MCF 10A (cell line): ENCODE data around the gene TRAPPC8. TPM values are rescaled to one million over a fixed set of nuclear protein-coding genes. Genes with fewer than 3 reads are reported as not detected.

Experiments
- Bru-seq: library from RNA; stranded (reverse); fragments of 400-500 nt; gene quantifications from one replicate; lab custom pipeline; 2021; lab: Mats Ljungman, UMichigan
- BruChase-seq, 2 experiments: library from RNA; stranded (reverse); fragments of 400-500 nt; gene quantifications; one replicate each; lab custom pipeline; 2021; lab: Mats Ljungman, UMichigan
- BruUV-seq: library from RNA; stranded (reverse); fragments of 400-500 nt; replicated peaks from 2 replicates; lab custom pipeline; 2021; lab: Mats Ljungman, UMichigan
- CTCF ChIA-PET: fragments of 300-600 bp; sonication (Branson Sonifier 250); formaldehyde crosslinking; extraction: SDS; loops from one replicate; lab custom pipeline; 2021; ENCODE audit warnings: antibody characterized with exemption, inconsistent platforms; lab: Yijun Ruan, JAX
- POLR2A ChIA-PET: fragments of 300-600, 350-650 bp; sonication (Branson Sonifier 250); formaldehyde crosslinking; extraction: SDS; loops from one replicate; lab custom pipeline; 2020; ENCODE audit warnings: antibody characterized with exemption, inconsistent platforms; lab: Yijun Ruan, JAX
- DNase-seq: peaks from one replicate; pipeline ENCODE4 v3.0.0-alpha.2; 2018; ENCODE audit not compliant: unreplicated experiment
- H3K27ac Mint-ChIP-seq: one replicate; pipeline ENCODE4 v1.8.0; 2022; ENCODE audit warnings: mild to moderate bottlenecking, low read depth, mixed read lengths; ENCODE audit not compliant: unreplicated experiment
- H3K27me3 Mint-ChIP-seq: one replicate; pipeline ENCODE4 v1.8.0; 2022; ENCODE audit warnings: mixed read lengths; ENCODE audit not compliant: insufficient read depth, unreplicated experiment
- H3K36me3 Mint-ChIP-seq: one replicate; pipeline ENCODE4 v1.8.0; 2022; ENCODE audit warnings: mild to moderate bottlenecking, moderate library complexity, mixed read lengths; ENCODE audit not compliant: insufficient read depth, unreplicated experiment
- H3K4me1 Mint-ChIP-seq: one replicate; pipeline ENCODE4 v1.8.0; 2022; ENCODE audit warnings: mixed read lengths; ENCODE audit not compliant: insufficient read depth, unreplicated experiment
- H3K4me3 Mint-ChIP-seq: one replicate; pipeline ENCODE4 v1.8.0; 2022; ENCODE audit warnings: mild to moderate bottlenecking, moderate library complexity, mixed read lengths; ENCODE audit not compliant: unreplicated experiment
- H3K9me3 Mint-ChIP-seq: one replicate; pipeline ENCODE4 v1.8.0; 2022; ENCODE audit warnings: mixed read lengths; ENCODE audit not compliant: unreplicated experiment
- CTCF ChIP-seq: fragments of 200-600 bp; IDR thresholded peaks from one replicate; pipeline ENCODE4 v1.8.0; 2022; ENCODE audit warnings: antibody characterized with exemption, mild to moderate bottlenecking; ENCODE audit not compliant: unreplicated experiment
- intact Hi-C: fragments of 100-400 bp; cut with micrococcal nuclease; formaldehyde crosslinking; loops from 2 replicates; pipeline ENCODE4 v1.14.1; 2022
- long read RNA-seq: library from polyadenylated mRNA; stranded (forward); transcript quantifications from one replicate; pipeline ENCODE4 v2.0.0, GENCODE V29; 2022
- total RNA-seq: library from RNA; stranded (reverse); gene quantifications from 2 replicates; pipeline ENCODE4 v1.2.3, GENCODE V29; 2022

Gene TRAPPC8
- total RNA-seq: 29.0 and 33.9 TPM in 2 replicates
- percentile 85 among the genes with signal in this experiment for Bru-seq, nascent RNA
- BruChase-seq, experiment 1, labeled RNA remaining after a 6-hour chase: percentile 84 among the genes with signal in this experiment
- BruChase-seq, experiment 2, labeled RNA remaining after a 2-hour chase: percentile 86 among the genes with signal in this experiment
- long read RNA-seq, partial matches to known transcripts: 4 of 8 reads
- long read RNA-seq, other reads (novel, unspliced or antisense): 4 of 8 reads

- peak; percentile 99 for DNase-seq
- TF ChIP-seq CTCF: no peak
- TSS peak; percentile 91 for BruUV-seq
- CTCF ChIA-PET: interaction anchor here (0.5 to 3.4 kb wide), 13 partner anchors 12 to 972 kb away, joined by 3 to 14 read pairs (median 3); no protein-coding TSS in a partner anchor
- H3K27ac Mint-ChIP-seq: peak within 1 kb of the TSS; percentile 99
- no peaks in the 10 kb centered on the region for H3K27me3 Mint-ChIP-seq
- POLR2A ChIA-PET: interaction anchor here (0.5 to 5.3 kb wide), 34 partner anchors 8 to 903 kb away, joined by 3 to 92 read pairs (median 4); partner anchors contain the start of genes DSC3, GAREM1, RNF125 and RNF138
- no peaks in the 10 kb centered on the region for H3K9me3 Mint-ChIP-seq
- no peaks in the 10 kb centered on the region for H3K36me3 Mint-ChIP-seq
- peak within 1 kb of the TSS; percentile 93 for H3K4me3 Mint-ChIP-seq
- H3K4me1 Mint-ChIP-seq: peaks cover 23% of the 10 kb centered on the region
- intact Hi-C loops: loop anchor here (1.0 to 2.0 kb wide), 3 partner anchors 76 to 149 kb away; partner anchors contain the start of gene RNF125
These were observed at the start of gene TRAPPC8 for GRCh38 chr18:31942999-31943877. Gene TRAPPC8, minus strand, starts transcription at chr18:31943128. Its CDS starts 364 bp downstream, at chr18:31942764.

DNA sequence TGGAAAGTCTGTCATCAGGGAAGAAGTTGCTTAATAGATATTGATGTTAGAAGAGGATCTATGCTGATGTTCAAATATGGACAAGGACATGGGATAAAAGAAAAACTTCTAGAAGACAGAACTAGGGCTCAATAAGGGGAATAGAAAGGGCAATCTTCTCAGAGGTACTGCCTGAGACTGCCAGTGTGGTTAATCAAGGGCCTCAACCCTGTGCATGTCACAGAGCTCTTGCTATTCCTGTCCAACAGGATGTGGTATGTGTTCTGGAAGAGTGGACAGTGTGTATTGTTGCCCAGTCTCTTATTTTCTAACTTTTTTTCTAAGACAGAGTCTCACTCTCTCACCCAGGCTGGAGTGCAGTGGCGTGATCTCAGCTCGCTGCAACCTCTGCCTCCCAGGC, 47.9 kb upstream of the TRAPPC8 start:
- no peak for DNase-seq
- POLR2A ChIA-PET: no interaction called here
- Mint-ChIP-seq H3K9me3 (no peaks in the 10 kb centered on the region), H3K36me3 (no peaks in the 10 kb centered on the region), H3K4me3 (no peak overlapping the region), H3K4me1 (no peaks in the 10 kb centered on the region), H3K27ac (no peak overlapping the region), H3K27me3 (no peaks in the 10 kb centered on the region)
- BruUV-seq: no TSS peak
- intact Hi-C loops: no loop called here
- CTCF ChIA-PET: interaction anchor here (1.0 kb wide), 1 partner anchor 41 kb away, joined by 3 read pairs; no protein-coding TSS in a partner anchor
- TF ChIP-seq CTCF: no peak

DNA sequence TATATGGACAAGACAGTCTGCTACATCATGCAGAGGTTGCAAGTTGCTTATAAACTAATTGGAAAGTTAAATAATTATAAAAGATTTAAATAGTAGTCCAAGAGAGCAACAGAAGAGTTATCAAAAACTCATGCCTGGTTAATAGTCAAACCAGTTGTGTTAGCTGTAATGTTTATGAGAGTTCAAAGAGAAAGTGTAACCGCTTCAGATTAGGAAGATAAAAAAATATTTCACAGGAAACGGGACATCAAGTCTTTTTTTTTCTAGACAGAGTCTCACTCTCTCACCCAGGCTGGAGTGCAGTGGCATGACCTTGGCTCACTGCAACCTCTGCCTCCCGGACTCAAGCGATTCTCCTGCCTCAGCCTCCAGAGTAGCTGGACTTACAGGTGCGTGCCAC, 41.0 kb upstream of the TRAPPC8 start:
- ChIA-PET POLR2A (no interaction called here), CTCF (interaction anchor here (0.7 to 0.8 kb wide), 2 partner anchors 66 to 259 kb away, joined by 3 read pairs; no protein-coding TSS in a partner anchor)
- no peaks in the 10 kb centered on the region for H3K27me3 Mint-ChIP-seq
- DNase-seq: no peak
- peaks cover 2% of the 10 kb centered on the region for H3K9me3 Mint-ChIP-seq
- no peak overlapping the region for H3K4me3 Mint-ChIP-seq
- intact Hi-C loops: no loop called here
- no peaks in the 10 kb centered on the region for H3K4me1 Mint-ChIP-seq
- no peak overlapping the region for H3K27ac Mint-ChIP-seq
- H3K36me3 Mint-ChIP-seq: no peaks in the 10 kb centered on the region
- no TSS peak for BruUV-seq
- no peak for TF ChIP-seq CTCF

GRCh38 chr18:31983020-31983419, 40.1 kb upstream of the TRAPPC8 start:
- CTCF ChIA-PET: interaction anchor here (0.8 kb wide), 1 partner anchor 67 kb away, joined by 3 read pairs; no protein-coding TSS in a partner anchor
- Mint-ChIP-seq H3K9me3 (peaks cover 10% of the 10 kb centered on the region), H3K4me3 (no peak overlapping the region), H3K27ac (no peak overlapping the region), H3K27me3 (no peaks in the 10 kb centered on the region), H3K4me1 (no peaks in the 10 kb centered on the region), H3K36me3 (no peaks in the 10 kb centered on the region)
- BruUV-seq: no TSS peak
- intact Hi-C loops: no loop called here
- POLR2A ChIA-PET: no interaction called here
- peak; percentile 14 for DNase-seq
- no peak for TF ChIP-seq CTCF
